Endometrial microvascular endothelial cells (primary cell): Measurements from ENCODE around the gene TRNT1. TPM values are rescaled to one million over a fixed set of nuclear protein-coding genes. Genes with fewer than 3 reads are reported as not detected.

ENCODE experiments used
- in situ Hi-C: cut with HindIII; loops from 2 replicates; pipeline ENCODE4 v1.10.0; 2017; ENCODE audit warnings: low sequenced_read_pairs, low pct_unique_long_range_greater_than_20kb; ENCODE audit errors: inconsistent ontology term
- total RNA-seq: library from RNA; depleted of rRNA; stranded (reverse); fragments of >200 nt; gene quantifications from one replicate; pipeline ENCODE4 v1.2.3, GENCODE V29; 2015; ENCODE audit errors: inconsistent ontology term

TRNT1 gene
- 32.6 TPM for total RNA-seq

GRCh38 chr3:3126477-3127431, at the start of gene TRNT1:
TSS of gene TRNT1 (plus strand) at chr3:3126940. CDS start at chr3:3129041, 2,101 bp downstream.
- in situ Hi-C loops, result no loop called here

DNA sequence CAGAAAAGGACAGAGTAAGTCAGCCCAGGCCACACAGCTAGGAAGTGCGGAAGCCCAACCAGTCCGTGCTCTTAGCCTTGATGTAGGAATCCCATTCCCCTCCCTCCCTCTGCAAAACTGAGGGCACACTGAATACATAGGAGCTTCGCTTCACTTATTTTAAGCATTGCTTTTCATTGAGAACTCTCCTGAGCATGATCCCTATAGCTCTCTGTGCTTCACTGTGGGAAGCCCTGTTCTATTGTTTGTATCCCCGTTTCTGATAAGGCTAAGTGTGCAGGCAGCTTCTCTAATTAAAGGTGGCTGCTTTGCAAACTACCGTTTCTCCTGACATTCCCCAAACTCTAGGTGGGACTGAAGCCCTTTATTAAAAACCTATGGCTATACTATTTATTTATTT, 46.4 kb upstream of the TRNT1 start:
- in situ Hi-C loops, result no loop called here

GRCh38 chr3:3081381-3082233, 45.1 kb upstream of the TRNT1 start:
- in situ Hi-C loops, result no loop called here

GRCh38 chr3:3082234-3082924, 44.4 kb upstream of the TRNT1 start:
- in situ Hi-C loops, result no loop called here

- in situ Hi-C loops, result no loop called here
These were observed 41.9 kb upstream of the TRNT1 start for GRCh38 chr3:3084890-3085289.

DNA sequence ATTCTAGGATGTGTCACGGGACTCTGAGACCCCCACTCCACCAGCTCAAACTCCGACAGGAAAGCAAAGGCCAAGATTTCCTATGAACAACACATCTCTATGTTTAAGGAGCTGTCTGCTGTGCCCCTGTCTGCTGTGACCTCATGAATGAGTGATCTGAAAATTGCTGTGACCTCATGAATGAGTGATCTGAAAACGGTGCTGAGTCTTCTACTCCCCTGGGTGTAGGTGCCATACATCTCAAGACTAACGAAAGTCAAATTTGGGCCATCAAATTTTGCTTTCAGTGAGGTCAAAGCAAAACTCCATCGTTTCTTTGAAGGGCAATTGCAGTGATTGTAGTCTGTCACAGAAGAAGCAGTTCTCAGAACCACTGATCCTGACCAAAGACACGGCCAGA, 41.0 kb upstream of the TRNT1 start:
- in situ Hi-C loops, result no loop called here

GRCh38 chr3:3086239-3086638, 40.5 kb upstream of the TRNT1 start:
- in situ Hi-C loops, result no loop called here

- in situ Hi-C loops, result no loop called here
These were observed 39.5 kb upstream of the TRNT1 start for GRCh38 chr3:3087279-3087678.

- in situ Hi-C loops, result no loop called here
These were observed 38.8 kb upstream of the TRNT1 start for GRCh38 chr3:3087716-3088465.

- in situ Hi-C loops, result no loop called here
These were observed 37.7 kb upstream of the TRNT1 start for GRCh38 chr3:3089017-3089416.

- in situ Hi-C loops, result no loop called here
These were observed 28.8 kb upstream of the TRNT1 start for GRCh38 chr3:3097958-3098357.

- in situ Hi-C loops, result no loop called here
These were observed 24.9 kb upstream of the TRNT1 start for GRCh38 chr3:3101660-3102458.

DNA sequence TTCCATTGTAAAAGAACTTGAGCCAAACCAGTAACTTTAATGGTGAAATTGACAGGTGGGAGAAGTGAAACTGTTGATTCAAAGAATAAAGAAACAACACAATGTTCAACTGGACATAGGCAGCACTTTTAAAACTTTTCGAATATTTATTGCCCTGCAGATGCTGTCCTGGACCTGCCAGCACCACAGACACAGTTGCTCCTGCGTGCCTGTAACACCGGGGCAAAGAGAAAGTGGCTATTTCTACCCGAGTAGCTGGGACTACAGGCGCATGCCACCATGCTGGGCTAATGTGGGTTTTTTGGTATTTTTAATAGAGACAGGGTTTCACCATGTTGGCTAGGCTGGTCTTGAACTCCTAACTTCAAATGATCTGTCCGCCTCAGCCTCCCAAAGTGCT, 24.0 kb upstream of the TRNT1 start:
- in situ Hi-C loops, result no loop called here

GRCh38 chr3:3105246-3105645, 21.5 kb upstream of the TRNT1 start:
- in situ Hi-C loops, result no loop called here

GRCh38 chr3:3105815-3106214, 20.9 kb upstream of the TRNT1 start:
- in situ Hi-C loops, result no loop called here

- in situ Hi-C loops, result no loop called here
These were observed 19.6 kb upstream of the TRNT1 start for GRCh38 chr3:3107181-3107580.

DNA sequence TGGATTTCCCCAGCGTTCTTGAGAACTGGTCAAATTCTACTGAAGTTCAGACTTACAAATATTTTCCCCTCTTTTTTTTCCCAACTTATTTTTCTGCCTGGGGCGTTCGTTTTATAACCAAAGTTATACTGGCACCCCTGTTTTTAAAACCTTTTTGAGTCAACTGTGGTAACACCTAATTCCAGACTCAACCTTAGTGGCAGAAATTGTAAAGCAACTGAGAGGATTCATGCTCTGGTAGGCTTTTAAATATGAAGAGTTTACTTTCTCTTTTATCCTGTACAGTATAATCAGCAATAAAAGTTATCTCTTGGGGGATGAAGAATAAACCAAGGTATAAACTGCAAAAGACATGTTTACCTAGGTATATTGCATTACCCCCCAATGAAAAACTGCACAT, 18.9 kb upstream of the TRNT1 start:
- in situ Hi-C loops, result no loop called here
